H1 (cell line): ENCODE measurements around the gene TAPT1. TPM values are rescaled to one million over a fixed set of nuclear protein-coding genes. Genes with fewer than 3 reads are reported as not detected.

Source experiments
- polyA plus RNA-seq, 7 experiments: library from polyadenylated mRNA; depleted of rRNA in 3 of 7; stranded (reverse) in 5 of 7; unstranded in 2 of 7; fragments of >200 nt in 5 of 7; fragments of 200-250 nt in 2 of 7; gene quantifications; 1 replicate in 5 of 7; 2 replicates in 1 of 7; 4 replicates in 1 of 7; pipeline versions ENCODE4 v1.2.1 to v1.2.3, GENCODE V29; 2011 to 2013; ENCODE audit warnings: missing spikeins in 2 of 7, mixed read lengths in 2 of 7
- total RNA-seq: library from RNA; stranded (reverse); fragmentation: NEBNext Ultra II Directional; extraction: Animal tissue kit (Norgen Biotek cat#: 25700); gene quantifications from 2 replicates; pipeline ENCODE4 v1.2.1, GENCODE V29; 2021
- TF ChIP-seq, protein P1 (sequence below): fragments of 300-600 bp; sonication (generic); IDR thresholded peaks from 2 replicates; pipeline ENCODE4 v1.7.1; 2012; ENCODE audit warnings: low read length, moderate library complexity, mild to moderate bottlenecking, inconsistent platforms; ENCODE audit not compliant: insufficient replicate concordance

The TAPT1 gene
- total and polyA plus RNA-seq, 2 of the 8 experiments (the other 6 are each of a cell fraction or from before 2014, with no cell fraction given), result 4.2 to 15.3 TPM

DNA sequence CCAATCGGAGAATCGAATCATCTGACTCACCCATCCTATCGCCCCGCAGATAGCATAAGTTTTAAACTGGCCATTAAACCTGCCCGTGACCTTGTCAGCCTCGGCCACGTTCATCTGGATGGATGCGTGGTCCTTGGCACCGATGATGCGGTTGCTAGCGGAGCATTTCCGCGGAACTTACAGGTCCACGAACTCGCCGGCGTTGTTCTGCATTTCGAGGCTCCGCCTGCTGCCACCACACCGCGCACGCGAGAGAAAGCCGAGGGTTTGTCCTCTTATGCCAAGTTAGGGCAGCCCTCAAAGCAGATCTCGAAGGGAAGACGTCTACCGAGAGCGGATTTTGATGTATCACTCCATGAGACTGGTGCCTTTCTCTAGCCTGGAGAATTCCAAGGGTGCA lies 30.1 kb upstream of the TAPT1 start (continued):
- TF ChIP-seq, protein P1, sequence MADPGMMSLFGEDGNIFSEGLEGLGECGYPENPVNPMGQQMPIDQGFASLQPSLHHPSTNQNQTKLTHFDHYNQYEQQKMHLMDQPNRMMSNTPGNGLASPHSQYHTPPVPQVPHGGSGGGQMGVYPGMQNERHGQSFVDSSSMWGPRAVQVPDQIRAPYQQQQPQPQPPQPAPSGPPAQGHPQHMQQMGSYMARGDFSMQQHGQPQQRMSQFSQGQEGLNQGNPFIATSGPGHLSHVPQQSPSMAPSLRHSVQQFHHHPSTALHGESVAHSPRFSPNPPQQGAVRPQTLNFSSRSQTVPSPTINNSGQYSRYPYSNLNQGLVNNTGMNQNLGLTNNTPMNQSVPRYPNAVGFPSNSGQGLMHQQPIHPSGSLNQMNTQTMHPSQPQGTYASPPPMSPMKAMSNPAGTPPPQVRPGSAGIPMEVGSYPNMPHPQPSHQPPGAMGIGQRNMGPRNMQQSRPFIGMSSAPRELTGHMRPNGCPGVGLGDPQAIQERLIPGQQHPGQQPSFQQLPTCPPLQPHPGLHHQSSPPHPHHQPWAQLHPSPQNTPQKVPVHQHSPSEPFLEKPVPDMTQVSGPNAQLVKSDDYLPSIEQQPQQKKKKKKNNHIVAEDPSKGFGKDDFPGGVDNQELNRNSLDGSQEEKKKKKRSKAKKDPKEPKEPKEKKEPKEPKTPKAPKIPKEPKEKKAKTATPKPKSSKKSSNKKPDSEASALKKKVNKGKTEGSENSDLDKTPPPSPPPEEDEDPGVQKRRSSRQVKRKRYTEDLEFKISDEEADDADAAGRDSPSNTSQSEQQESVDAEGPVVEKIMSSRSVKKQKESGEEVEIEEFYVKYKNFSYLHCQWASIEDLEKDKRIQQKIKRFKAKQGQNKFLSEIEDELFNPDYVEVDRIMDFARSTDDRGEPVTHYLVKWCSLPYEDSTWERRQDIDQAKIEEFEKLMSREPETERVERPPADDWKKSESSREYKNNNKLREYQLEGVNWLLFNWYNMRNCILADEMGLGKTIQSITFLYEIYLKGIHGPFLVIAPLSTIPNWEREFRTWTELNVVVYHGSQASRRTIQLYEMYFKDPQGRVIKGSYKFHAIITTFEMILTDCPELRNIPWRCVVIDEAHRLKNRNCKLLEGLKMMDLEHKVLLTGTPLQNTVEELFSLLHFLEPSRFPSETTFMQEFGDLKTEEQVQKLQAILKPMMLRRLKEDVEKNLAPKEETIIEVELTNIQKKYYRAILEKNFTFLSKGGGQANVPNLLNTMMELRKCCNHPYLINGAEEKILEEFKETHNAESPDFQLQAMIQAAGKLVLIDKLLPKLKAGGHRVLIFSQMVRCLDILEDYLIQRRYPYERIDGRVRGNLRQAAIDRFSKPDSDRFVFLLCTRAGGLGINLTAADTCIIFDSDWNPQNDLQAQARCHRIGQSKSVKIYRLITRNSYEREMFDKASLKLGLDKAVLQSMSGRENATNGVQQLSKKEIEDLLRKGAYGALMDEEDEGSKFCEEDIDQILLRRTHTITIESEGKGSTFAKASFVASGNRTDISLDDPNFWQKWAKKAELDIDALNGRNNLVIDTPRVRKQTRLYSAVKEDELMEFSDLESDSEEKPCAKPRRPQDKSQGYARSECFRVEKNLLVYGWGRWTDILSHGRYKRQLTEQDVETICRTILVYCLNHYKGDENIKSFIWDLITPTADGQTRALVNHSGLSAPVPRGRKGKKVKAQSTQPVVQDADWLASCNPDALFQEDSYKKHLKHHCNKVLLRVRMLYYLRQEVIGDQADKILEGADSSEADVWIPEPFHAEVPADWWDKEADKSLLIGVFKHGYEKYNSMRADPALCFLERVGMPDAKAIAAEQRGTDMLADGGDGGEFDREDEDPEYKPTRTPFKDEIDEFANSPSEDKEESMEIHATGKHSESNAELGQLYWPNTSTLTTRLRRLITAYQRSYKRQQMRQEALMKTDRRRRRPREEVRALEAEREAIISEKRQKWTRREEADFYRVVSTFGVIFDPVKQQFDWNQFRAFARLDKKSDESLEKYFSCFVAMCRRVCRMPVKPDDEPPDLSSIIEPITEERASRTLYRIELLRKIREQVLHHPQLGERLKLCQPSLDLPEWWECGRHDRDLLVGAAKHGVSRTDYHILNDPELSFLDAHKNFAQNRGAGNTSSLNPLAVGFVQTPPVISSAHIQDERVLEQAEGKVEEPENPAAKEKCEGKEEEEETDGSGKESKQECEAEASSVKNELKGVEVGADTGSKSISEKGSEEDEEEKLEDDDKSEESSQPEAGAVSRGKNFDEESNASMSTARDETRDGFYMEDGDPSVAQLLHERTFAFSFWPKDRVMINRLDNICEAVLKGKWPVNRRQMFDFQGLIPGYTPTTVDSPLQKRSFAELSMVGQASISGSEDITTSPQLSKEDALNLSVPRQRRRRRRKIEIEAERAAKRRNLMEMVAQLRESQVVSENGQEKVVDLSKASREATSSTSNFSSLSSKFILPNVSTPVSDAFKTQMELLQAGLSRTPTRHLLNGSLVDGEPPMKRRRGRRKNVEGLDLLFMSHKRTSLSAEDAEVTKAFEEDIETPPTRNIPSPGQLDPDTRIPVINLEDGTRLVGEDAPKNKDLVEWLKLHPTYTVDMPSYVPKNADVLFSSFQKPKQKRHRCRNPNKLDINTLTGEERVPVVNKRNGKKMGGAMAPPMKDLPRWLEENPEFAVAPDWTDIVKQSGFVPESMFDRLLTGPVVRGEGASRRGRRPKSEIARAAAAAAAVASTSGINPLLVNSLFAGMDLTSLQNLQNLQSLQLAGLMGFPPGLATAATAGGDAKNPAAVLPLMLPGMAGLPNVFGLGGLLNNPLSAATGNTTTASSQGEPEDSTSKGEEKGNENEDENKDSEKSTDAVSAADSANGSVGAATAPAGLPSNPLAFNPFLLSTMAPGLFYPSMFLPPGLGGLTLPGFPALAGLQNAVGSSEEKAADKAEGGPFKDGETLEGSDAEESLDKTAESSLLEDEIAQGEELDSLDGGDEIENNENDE, result no peak
